ENCODE results near the gene CDKN2A. TPM values are rescaled to one million over a fixed set of nuclear protein-coding genes. Genes with fewer than 3 reads are reported as not detected.

Gene CDKN2A
- polyA plus RNA-seq, 1 donor (not counting 4 experiments of a cell fraction or from before 2014, with no cell fraction given), result 65.3 TPM

DNA sequence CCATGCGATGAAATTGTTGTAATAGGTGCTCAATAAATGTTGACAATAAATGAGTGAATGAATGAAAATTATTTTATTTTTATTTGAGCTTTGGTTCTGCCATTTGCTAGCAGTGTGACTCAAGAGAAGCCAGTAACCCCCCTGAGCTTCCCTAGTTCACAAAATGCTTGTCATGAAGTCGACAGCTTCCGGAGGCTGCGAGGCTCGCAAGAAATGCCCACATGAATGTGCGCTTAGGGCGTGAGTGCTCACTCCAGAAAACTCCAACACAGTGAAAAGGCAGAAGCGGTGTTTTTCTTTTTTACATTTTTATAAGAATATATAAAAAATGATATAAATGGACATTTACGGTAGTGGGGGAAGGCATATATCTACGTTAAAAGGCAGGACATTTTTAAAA is 26.5 kb downstream of the CDKN2A start:
- FAIRE-seq (no peak), DNase-seq (ENCODE audit: low read depth, low spot score) (no peak)
- Histone ChIP-seq H3K9ac (ENCODE audit: control insufficient read depth, extremely low read depth, insufficient read depth, low read length) (no peak overlapping the region), H3K9me1 (ENCODE audit: control insufficient read depth, extremely low read depth, insufficient read depth, low read length) (no peaks in the 10 kb centered on the region), H3K4me2 (ENCODE audit: control insufficient read depth, extremely low read depth, insufficient read depth, low read depth, low read length) (no peak overlapping the region), H3K79me2 (ENCODE audit: control insufficient read depth, insufficient read depth, low read length) (no peaks in the 10 kb centered on the region), H3K27me3 (ENCODE audit: control insufficient read depth, extremely low read depth, insufficient read depth, low read length) (peaks cover 52% of the 10 kb centered on the region), H2AFZ (ENCODE audit: control insufficient read depth, low read length) (no peak overlapping the region), H3K9me3 (ENCODE audit: control insufficient read depth, low read depth, low read length) (peaks cover 22% of the 10 kb centered on the region), H3K27ac (ENCODE audit: control insufficient read depth, insufficient read depth, low read length) (no peak overlapping the region), H3K4me1 (ENCODE audit: control insufficient read depth, extremely low read depth, insufficient read depth, low read length) (peaks cover 16% of the 10 kb centered on the region), H3K36me3 (ENCODE audit: control insufficient read depth in 2 of 2, extremely low read depth in 1 of 2, insufficient read depth in 2 of 2, low read length in 2 of 2) (peaks cover 5 to 13% of the 10 kb centered on the region in 2 experiments), H4K20me1 (ENCODE audit: control insufficient read depth, extremely low read depth, insufficient read depth, low read length) (no peaks in the 10 kb centered on the region), H3K4me3 (ENCODE audit: control insufficient read depth in 2 of 3, extremely low read depth in 1 of 3, insufficient read depth in 2 of 3, low read depth in 1 of 3, low read length in 3 of 3) (no peak overlapping the region)
- dilution Hi-C loops (cut with MboI; ENCODE audit: extremely low pct_ligation_motif_present, low sequenced_read_pairs), result no loop called here
- no peak for TF ChIP-seq CTCF (optimal IDR thresholded peaks at IDR 0.05 in 1 of 3, IDR thresholded peaks at IDR 0.05 in 1 of 3, conservative IDR thresholded peaks at IDR 0.05 in 1 of 3; ENCODE audit: extremely low read depth in 1 of 3, insufficient read depth in 2 of 3, low read length in 3 of 3)

- dilution Hi-C loops (cut with MboI; ENCODE audit: extremely low pct_ligation_motif_present, low sequenced_read_pairs), result no loop called here
Measured at GRCh38 chr9:21967169-21967568, 27.0 kb downstream of the CDKN2A start.

More at GRCh38 chr9:21967169-21967568, 27.0 kb downstream of the CDKN2A start:
- Histone ChIP-seq H3K9me1 (ENCODE audit: control insufficient read depth, extremely low read depth, insufficient read depth, low read length) (no peaks in the 10 kb centered on the region), H3K36me3 (ENCODE audit: control insufficient read depth in 2 of 2, extremely low read depth in 1 of 2, insufficient read depth in 2 of 2, low read length in 2 of 2) (peaks cover 5 to 13% of the 10 kb centered on the region in 2 experiments), H3K27me3 (ENCODE audit: control insufficient read depth, extremely low read depth, insufficient read depth, low read length) (peaks cover 47% of the 10 kb centered on the region), H4K20me1 (ENCODE audit: control insufficient read depth, extremely low read depth, insufficient read depth, low read length) (no peaks in the 10 kb centered on the region), H3K79me2 (ENCODE audit: control insufficient read depth, insufficient read depth, low read length) (no peaks in the 10 kb centered on the region), H3K4me2 (ENCODE audit: control insufficient read depth, extremely low read depth, insufficient read depth, low read depth, low read length) (no peak overlapping the region), H2AFZ (ENCODE audit: control insufficient read depth, low read length) (no peak overlapping the region), H3K9me3 (ENCODE audit: control insufficient read depth, low read depth, low read length) (peaks cover 22% of the 10 kb centered on the region), H3K9ac (ENCODE audit: control insufficient read depth, extremely low read depth, insufficient read depth, low read length) (no peak overlapping the region), H3K4me3 (ENCODE audit: control insufficient read depth in 2 of 3, extremely low read depth in 1 of 3, insufficient read depth in 2 of 3, low read depth in 1 of 3, low read length in 3 of 3) (no peak overlapping the region), H3K4me1 (ENCODE audit: control insufficient read depth, extremely low read depth, insufficient read depth, low read length) (peaks cover 16% of the 10 kb centered on the region), H3K27ac (ENCODE audit: control insufficient read depth, insufficient read depth, low read length) (no peak overlapping the region)
- DNase-seq (ENCODE audit: low read depth, low spot score) (no peak), FAIRE-seq (no peak)
- no peak for TF ChIP-seq EZH2 (IDR thresholded peaks at IDR 0.05; ENCODE audit: low read length)
- TF ChIP-seq CTCF (optimal IDR thresholded peaks at IDR 0.05 in 1 of 3, IDR thresholded peaks at IDR 0.05 in 1 of 3, conservative IDR thresholded peaks at IDR 0.05 in 1 of 3; ENCODE audit: extremely low read depth in 1 of 3, insufficient read depth in 2 of 3, low read length in 3 of 3), result no peak
